NCI-H187 treated with DMSO at 0.1 percent for 48 hours (cell line): ENCODE measurements around the gene TNPO3.

Experiments
- DNase-seq: peaks from one replicate; lab custom pipeline; 2025; lab: John Stamatoyannopoulos, UW

Gene TNPO3

DNA sequence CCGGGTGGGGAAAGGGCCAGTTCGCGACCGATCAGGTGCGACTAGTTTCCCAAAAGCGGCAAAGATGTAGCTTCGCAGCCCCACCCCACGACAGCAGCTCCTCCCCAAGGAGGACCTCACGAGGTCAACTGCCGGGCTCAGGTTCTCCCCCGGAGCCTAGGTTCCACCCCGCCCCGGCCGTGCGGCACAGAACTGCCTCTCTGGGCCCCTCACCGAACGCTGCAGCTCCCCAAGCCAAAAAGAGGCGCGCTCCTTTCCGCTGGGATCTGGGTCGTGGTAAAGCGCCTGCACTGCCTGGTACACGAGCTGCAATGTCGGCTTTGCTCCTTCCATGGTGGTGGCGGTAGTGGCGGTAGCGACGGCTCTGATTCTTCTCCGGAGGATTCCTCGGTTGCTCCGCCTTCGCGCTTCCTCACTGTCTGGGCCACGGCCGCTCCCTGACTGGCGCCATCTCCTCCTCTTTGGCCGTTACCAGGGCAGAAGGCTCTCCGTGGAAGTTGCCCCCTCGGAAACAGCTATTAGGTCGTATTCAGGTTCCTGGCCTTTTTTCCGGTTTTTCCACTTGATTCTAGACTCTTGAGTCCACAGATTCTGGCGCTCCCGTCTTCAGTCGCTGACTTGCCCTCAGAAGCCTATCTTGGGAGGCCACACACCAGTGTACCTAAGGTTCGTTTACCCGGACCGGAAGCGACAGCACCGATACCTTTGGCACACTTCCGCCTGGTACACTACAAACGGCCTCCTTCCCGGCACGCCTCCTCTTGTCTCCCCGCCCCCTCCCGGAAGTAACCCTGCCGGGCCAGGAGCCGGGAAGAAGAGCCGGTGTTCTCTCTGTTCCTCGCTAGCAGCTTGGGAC is at the start of gene TNPO3:
TSS of gene TNPO3 (minus strand) at position 674 of the 856 bp plus-strand sequence. CDS start at position 333, 341 bp downstream.
- DNase-seq: peak; percentile 79

GRCh38 chr7:129103561-129104324 is 48.8 kb upstream of the TNPO3 start:
- no peak for DNase-seq

GRCh38 chr7:129101746-129102145 is 46.8 kb upstream of the TNPO3 start:
- no peak for DNase-seq

DNA sequence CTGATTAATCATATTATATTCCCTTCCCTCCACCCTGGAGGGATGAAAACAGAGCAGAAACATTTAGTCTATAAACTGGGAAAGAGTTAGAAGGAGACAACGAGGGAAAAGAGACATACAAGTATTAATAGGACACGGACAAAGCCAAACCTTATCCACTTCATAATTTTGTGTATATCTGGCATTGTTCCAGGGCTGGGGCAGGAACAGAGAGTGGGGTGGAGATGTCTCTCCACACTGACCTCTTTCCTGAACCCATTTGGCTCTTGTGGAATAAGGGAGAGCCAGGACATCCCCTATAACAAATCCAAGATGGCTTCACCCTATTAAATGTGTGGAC is 45.9 kb upstream of the TNPO3 start:
- DNase-seq: no peak

GRCh38 chr7:129098409-129099084 is 43.6 kb upstream of the TNPO3 start:
- DNase-seq: no peak

DNA sequence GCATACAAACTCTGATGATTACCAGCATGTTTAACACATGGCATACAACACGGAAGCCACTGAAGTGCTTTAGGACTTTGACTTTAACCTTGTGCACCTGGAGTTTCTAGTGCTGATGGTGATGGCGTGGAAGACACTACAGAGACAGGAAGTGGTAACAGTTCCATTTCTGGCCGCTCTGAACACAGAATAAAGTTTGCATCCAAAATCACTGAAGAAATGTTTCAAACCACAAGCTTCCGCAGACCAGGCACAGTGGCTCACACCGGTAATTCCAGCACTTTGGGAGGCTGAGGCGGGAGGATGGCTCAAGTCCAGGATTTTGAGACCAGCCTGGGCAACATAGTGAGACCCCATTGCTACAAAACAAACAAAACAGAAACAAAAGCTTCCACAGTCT is 40.3 kb upstream of the TNPO3 start:
- no peak for DNase-seq

DNA sequence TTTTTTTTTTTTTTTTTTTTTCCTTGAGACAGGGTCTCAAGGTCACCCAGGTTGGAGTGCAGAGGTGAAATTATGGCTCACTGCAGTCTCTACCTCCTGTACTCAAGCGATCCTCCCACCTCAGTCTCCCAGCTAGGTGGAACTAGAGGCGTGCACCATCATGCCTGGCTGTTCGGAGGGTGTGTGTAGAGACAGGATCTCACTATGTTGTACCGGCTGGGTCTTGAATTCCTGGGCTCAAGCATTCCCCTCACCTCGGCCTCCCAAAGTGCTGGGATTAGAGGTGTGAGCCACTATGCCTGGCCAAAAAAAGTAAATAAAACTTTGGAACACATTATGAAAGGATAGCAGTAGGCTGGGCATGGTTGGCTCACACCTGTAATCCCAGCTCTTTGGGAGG is 39.6 kb upstream of the TNPO3 start:
- no peak for DNase-seq

DNA sequence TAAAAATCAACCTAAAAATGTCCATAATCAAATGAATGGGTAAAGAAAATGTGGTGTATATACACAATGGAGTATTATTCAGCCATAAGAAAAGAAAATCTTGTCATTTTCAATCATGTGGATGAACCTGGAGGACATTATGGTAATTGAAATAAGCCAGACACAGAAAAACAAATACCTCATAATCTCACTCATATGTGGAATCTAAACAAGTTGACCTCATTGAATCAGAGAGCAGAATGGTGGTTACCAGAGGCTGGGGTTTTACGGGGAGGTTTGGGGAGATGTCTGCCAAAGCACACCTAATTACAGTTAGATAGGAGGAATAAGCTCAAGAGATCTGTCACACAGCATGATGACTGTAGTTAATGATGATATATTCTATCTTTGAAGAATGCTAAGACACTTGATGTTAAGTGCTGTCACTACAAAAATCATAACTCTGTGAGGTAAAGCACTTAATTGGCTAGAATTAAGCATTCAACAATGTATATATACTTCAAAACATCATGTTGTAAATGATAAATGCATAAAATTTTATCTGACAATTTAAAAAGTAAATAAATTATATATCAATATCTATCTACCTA is 39.1 kb upstream of the TNPO3 start:
- no peak for DNase-seq

DNA sequence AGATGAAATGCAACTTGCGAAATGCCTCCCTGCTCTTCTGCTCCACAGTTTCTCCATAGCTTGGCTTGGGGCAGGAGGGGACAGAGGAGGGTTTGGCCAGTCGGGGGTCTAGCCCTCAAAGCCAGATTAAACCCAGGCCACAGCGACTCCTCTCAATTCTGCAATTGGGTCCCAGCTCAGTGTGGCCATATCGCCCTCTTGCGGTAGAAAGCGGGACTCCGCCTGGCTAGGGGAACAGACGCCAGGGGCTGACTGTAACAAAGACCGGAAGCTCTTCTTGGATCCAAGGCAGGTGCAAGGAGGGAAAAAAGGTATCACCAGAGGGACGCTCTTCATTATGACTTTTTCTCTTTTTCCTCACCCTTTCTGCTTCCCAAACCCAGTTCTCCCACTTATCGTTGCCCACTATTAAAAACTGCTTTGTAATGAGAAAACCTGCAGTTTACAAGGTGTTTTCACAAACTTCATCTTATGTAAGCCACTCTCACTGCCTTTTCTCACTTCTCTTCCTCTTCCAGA is 36.6 kb upstream of the TNPO3 start:
- peak; percentile 27 for DNase-seq

DNA sequence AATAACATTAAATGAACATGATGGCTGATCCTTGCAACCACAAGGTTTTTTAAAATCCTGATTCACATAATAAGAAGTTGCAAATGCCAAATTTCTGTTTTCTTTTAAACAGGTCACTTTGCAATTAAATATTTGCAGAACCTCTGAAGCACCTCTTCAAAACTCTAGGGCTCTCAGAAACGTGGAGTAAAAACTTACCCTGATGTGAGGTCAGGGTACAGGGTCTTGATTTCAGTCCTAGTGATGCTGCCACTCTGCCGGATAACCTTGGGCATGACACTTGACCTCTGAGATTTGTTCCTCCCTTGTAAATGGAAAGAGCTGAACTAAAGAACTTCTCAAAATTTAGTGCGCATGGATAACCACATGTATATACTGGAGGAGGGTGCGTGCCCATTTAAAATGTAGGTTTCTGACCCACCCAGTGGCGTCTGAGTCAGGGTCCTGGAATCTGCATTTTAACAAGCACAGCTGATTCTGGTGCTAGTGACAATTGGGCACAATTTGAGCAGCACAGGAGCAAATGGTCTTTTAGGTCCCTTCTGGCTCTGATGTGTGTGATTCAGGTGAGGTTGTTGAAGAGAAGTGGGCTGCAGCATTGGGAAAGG is 35.5 kb upstream of the TNPO3 start:
- DNase-seq: no peak

DNA sequence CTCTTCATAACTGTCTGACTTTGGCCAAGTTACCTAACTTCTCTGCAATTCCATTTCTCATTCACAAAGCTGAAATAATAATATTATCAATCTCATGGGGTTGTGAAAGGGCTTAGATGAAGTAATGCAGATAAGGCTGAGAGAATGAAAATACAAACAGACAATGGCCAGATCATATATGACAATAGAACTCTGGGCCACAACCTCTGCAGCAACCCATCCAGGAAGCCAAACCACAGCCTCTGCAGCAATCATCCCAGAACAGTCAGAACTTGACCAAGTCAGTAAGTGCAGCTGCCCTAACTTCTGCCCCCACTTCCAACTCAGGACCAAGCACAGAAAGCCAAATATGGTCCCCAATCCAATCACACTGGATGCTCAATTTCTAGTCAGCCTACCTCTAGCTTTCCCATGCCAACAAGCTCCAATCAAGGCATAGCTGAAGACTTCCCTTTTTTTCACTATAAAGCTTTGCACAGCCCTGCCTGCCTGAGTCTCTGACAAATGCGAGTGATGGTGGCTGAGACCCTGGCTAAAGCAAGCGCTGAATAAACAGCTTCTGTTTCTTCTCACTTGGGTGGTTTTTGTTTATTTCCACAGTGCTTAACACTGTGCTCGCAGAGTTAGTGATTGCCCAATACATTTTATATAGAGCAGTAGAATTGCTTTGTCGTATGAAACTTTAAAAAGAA is 34.8 kb upstream of the TNPO3 start:
- DNase-seq: no peak

DNA sequence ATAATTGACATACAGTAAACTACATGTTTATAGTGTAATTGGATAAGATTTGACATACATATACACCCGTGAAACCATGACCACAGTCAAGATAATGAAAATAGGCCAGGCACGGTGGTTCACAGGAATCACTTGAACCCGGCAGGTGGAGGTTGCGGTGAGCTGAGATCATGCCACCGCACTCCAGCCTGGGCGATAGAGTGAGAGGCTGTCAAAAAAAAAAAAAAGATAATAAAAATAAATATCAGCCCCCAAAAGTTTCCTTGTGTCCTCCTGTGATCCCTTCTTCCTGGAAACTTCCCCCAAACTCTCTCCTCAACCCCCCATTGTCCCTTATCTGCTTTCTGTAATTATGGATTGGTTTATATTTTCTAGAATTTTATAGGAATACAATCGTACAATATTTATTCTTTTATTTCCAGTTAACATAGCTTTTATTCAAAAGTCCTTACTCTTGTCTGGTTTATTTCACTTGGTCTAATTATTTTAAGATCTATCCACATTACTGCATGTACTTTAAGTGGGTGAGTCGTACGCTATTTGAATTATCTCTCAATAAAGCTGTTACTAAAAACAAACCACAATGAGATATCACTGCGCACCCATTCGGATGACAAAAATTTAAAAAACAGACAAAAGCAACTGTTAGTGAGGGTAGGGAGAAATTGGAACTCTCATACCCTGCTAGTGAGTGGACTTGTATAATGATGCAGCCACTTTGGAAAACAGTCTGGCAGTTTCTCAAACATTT is 30.1 kb upstream of the TNPO3 start:
- DNase-seq: no peak

GRCh38 chr7:129083525-129083924 is 28.6 kb upstream of the TNPO3 start:
- DNase-seq: no peak

DNA sequence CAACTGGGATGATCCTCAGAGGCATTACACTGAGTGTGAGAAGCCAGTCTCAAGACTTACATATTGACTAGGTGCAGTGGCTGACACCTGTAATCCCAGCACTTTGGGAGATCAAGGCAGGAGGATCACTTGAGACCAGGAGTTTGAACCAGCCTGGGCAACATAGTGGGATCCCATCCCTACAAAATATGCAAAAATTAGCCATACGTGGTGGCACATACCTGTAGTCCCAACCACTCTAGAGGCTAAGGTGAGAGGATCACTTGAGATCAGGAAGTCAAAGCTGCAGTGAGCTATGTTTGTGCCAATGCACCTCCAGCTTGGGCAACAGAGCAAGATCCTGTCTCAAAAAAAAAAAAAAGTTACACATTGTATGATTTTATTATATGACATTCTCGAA is 23.5 kb upstream of the TNPO3 start:
- no peak for DNase-seq

DNA sequence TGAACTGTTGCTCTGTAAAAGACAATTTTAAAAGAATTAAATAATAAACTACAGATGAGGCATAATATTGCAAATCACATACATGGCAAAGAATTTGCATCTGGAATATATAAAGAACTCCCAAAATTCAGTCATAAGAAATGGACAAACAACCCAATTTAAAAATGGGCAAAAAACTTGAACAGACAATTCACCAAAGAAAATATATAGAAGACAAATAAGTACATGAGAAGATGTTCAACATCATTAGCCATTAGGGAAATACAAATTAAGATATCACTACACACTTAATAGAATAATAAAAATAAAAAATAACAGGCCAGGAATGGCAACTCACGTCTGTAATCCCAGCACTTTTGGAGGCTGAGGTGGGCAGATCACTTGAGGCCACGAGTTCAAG is 22.0 kb upstream of the TNPO3 start:
- no peak for DNase-seq

DNA sequence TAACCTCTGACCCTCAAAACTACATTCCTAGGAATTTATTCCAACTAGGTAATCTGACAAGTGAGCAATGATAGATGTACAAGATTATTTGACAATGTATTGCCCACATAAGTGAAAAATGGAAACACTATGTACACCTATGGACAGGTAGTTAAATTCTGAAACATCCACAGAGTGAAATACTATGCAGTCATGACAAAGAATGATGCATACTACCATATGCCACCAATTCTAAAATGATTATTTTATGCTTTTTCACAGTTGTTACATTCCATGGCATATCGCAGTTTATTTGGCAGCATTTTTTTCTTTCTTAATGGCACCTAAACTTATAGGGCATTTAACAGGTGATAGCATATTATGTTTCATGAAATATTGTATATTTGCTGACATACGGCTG is 20.1 kb upstream of the TNPO3 start:
- no peak for DNase-seq

DNA sequence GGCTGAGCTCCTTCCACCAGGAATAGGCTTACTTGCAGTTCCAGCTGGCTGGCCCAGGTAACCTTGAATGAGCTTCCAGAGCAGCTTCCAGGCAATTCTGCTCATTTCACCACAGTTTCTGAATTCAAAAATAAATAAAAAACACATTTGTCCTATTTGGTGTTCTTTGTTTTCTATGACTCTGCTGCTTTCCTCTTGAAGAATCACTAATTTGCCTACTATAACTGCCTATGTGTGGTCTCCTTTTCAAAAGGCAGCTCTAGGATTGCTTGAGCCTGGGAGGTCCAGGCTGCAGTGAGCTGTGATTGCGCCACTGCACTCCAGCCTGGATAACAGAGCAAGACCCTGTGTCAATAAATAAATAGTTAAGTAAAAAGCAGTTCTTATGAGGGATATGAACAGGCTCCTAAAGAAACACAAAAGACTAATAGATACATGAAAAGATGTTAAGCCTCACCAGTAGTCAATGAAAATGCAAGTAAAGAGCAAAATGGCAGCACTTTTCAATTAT is 19.5 kb upstream of the TNPO3 start:
- no peak for DNase-seq

GRCh38 chr7:129073738-129074137 is 18.8 kb upstream of the TNPO3 start:
- no peak for DNase-seq

DNA sequence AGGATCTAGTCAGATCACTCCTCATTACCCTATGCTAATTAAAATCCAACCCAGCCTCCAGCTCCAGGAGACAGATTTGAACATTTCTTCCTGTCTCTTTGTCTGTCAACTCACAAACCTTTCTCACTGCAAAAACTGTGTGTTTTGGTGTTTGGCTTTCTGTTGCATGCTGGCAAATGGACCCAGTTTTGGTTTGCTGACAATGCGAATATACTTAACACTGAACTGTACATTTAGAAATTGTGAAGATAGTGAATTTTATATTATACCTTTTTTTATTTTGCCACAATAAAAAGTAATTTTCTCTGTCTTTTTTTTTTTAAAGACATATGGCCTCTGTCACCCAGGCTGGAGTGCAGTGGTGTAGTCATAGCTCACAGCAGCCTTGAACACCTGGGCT is 18.3 kb upstream of the TNPO3 start:
- no peak for DNase-seq

GRCh38 chr7:129072479-129073011 is 17.6 kb upstream of the TNPO3 start:
- DNase-seq: no peak
